Fibroblast of the conjunctiva (primary cell): ENCODE results near the gene SORCS1.

Source experiments
- DNase-seq: peaks from one replicate; pipeline ENCODE4 v3.0.0-alpha.2; 2010; ENCODE audit warnings: low read depth

Gene SORCS1

GRCh38 chr10:107163881-107164861 is at the start of gene SORCS1:
SORCS1 (minus strand) TSS chr10:107164706.
- no peak for DNase-seq

GRCh38 chr10:107214261-107214660 is 49.8 kb upstream of the SORCS1 start:
- DNase-seq = no peak

DNA sequence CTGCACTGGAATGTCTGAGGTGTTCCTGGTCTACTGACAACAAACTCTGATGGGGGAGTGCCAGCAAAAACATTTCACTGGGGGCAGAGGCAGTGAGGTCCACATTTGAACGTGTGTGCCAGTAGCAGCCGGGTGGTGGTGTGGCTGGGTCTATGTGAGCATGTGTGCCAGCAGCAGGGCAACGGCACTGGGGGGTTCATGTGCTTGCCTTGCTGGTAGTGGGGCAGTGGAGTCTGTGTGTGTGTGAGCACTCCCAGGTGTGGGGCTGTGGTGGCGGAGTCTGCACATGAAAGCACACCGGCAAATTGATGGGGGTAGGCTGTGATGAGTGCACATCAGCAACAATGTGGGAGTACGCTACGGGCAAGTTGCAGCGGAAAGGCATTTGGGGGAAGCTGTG is 49.4 kb upstream of the SORCS1 start:
- no peak for DNase-seq

GRCh38 chr10:107206833-107207232 is 42.3 kb upstream of the SORCS1 start:
- DNase-seq = no peak

- no peak for DNase-seq
These were observed 5.0 kb upstream of the SORCS1 start for GRCh38 chr10:107169516-107169915.

GRCh38 chr10:107168738-107169137 is 4.2 kb upstream of the SORCS1 start:
- DNase-seq = no peak

GRCh38 chr10:107166403-107166802 is 1.9 kb upstream of the SORCS1 start:
- DNase-seq = no peak

DNA sequence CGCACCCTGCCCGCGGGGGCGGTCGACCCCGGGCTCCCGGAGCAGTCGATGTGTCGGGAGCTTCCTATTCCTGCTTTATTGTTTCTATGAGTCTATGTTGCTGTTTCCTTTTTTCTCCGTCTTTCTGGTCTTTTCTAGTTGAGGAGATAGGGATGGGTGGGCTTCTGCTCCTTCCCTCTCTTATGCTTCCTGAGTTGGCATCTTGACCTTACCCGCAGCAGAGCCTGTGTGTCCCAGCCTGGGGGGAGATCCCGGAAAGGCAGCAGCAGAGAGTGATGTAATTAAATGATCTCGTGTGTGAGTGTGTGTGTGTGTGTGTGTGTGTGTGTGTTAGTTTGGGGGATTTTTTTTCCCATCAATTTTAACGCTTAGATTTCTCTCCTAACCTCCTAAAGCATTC is 486 bp upstream of the SORCS1 start:
- DNase-seq = no peak

GRCh38 chr10:107163076-107163855 is 1.2 kb downstream of the SORCS1 start:
- DNase-seq = no peak

DNA sequence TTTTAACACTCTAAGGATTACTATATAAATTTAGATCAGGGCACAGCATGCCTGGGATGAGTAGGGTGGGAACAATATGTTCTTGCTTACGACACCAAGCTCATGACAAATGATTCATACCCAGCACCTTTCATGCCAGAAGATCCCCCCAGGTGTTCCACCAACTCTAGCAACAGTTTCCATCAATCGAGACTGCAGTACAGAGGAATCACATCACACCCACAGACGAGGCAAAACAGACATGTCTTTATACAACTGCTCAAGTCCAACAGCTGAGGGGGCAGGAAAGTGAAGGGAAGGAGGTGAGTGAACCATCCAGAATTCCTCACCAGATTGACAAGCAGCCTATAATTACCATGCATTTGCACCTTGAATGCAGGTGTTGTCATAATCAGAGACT is 3.6 kb downstream of the SORCS1 start:
- no peak for DNase-seq

- DNase-seq = no peak
These were observed 4.6 kb downstream of the SORCS1 start for GRCh38 chr10:107159871-107160270.

DNA sequence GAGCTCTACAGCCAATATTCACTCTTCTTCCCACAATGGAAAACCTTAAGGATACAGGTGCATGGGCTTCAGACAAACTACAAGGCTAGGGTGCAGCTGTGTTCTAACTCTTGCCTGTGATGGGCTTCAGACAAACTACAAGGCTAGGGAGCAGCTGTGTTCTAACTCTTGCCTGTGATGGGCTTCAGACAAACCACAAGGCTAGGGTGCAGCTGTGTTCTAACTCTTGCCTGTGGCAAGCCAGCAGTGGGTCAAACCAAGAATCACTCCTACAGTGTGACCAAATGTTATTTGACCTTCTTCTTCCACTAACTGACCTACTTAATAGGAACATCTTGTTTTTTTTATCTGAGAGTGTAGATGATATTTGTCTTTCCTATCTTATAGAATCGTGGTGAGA is 7.4 kb downstream of the SORCS1 start:
- DNase-seq = no peak

DNA sequence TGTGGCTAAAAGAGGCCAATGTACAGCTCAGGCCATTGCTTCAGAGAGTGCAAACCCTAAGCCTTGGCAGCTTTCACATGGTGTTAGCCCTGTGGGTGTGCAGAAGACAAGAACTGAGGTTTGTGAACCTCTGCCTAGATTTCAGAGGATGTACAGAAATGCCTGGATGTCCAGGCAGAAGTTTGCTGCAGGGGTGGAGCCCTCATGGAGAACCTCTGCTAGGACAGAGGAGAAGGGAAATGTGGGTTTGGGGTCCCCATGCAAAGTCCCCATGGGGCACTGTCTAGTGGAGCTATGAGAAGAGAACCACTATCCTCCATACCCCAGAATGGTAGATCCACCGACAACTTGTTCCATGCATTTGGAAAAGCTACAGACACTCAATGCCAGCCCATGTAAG is 12.4 kb downstream of the SORCS1 start:
- DNase-seq = no peak

GRCh38 chr10:107148906-107149305 is 15.6 kb downstream of the SORCS1 start:
- DNase-seq = no peak

DNA sequence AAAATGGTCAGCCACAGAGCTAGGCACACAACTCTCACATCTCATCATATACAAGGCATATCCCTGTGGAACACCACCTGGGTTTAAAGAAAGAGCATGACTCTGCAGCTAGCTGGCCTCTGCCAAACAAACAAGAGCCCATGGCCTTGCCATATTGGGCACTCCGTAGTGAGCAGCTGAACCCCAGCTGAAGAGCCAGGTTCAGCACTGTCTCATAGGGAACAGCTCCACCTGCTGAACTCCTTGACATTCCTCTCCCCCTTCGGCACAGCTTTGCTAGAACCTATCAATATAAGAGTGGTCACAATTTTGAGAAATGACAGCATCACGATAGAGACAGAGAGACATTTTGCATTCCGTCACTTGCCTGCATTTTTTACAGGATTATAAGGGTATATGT is 20.0 kb downstream of the SORCS1 start:
- DNase-seq = no peak

GRCh38 chr10:107141524-107142061 is 22.9 kb downstream of the SORCS1 start:
- DNase-seq = no peak

- no peak for DNase-seq
These were observed 25.3 kb downstream of the SORCS1 start for GRCh38 chr10:107139237-107139636.

GRCh38 chr10:107133656-107134055 is 30.9 kb downstream of the SORCS1 start:
- no peak for DNase-seq

- DNase-seq = no peak
These were observed 35.5 kb downstream of the SORCS1 start for GRCh38 chr10:107129000-107129399.

GRCh38 chr10:107126512-107127065 is 37.9 kb downstream of the SORCS1 start:
- DNase-seq = no peak

GRCh38 chr10:107122703-107123102 is 41.8 kb downstream of the SORCS1 start:
- no peak for DNase-seq

DNA sequence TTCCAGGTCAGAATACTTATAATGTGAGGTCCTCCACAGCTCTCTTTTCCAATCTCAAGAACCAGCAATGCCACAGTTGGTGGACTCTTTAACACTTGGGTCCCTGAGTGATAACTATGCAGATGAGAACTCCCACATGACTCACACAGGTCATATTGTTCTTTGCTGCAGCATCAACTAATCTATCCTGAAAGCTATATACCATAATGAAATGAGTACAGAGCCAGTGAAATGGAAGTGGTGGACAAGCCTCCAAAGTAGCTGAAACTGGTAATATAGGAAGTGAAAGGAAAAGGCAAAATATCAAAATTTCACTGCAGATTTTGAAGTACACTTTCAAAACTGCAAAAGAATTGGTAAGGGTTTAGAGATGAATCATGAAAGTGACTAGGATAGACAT is 45.6 kb downstream of the SORCS1 start:
- no peak for DNase-seq
